Ovary (tissue), 9 donors: ENCODE data around the gene DMKN. TPM values are rescaled to one million over a fixed set of nuclear protein-coding genes. Genes with fewer than 3 reads are reported as not detected.
"Not testable (repeated sequence)": the region's sequence is repeated elsewhere in the genome, so short reads cannot be mapped to it uniquely, and the experiment has no call there.

Experiments
- DNase-seq, 5 donors: peaks; one replicate each; pipeline ENCODE4 v3.0.0-alpha.2; 2019 to 2020
- H3K27ac ChIP-seq, 2 donors: fragments of 200-600 bp; one replicate each; pipeline versions ENCODE4 v1.5.1 to v1.8.0; 2019 to 2022
- H3K27me3 ChIP-seq: fragments of 200-600 bp; one replicate; pipeline ENCODE4 v1.8.0; 2022
- H3K36me3 ChIP-seq: fragments of 200-600 bp; sonication (generic); one replicate; pipeline ENCODE4 v1.5.1; 2019
- H3K4me1 ChIP-seq: one replicate; pipeline ENCODE4 v1.8.1; 2013; ENCODE audit warnings: mild to moderate bottlenecking, moderate library complexity; ENCODE audit not compliant: insufficient read depth
- H3K4me3 ChIP-seq: fragments of 200-600 bp; sonication (generic); one replicate; pipeline ENCODE4 v1.5.1; 2017
- H3K9me3 ChIP-seq, 2 donors: fragments of 200-600 bp in 1 of 2; sonication (generic) in 1 of 2; one replicate each; pipeline versions ENCODE4 v1.5.1 to v1.8.1; 2013 to 2019; ENCODE audit warnings: mild to moderate bottlenecking in 1 of 2, moderate library complexity in 1 of 2
- CTCF ChIP-seq, 3 donors: fragments of 450-650 bp in 2 of 3; fragments of 200-600 bp in 1 of 3; IDR thresholded peaks; one replicate each; pipeline versions ENCODE4 v1.5.1 to v1.8.0; 2016 to 2022; ENCODE audit warnings: antibody characterized with exemption in 3 of 3, mild to moderate bottlenecking in 1 of 3
- EP300 ChIP-seq: sonication (generic); formaldehyde crosslinking; IDR thresholded peaks from one replicate; pipeline ENCODE4 v1.6.1; 2017; ENCODE audit warnings: antibody characterized with exemption
- POLR2A ChIP-seq: fragments of 450-650 bp; IDR thresholded peaks from one replicate; pipeline ENCODE4 v1.6.1; 2017; ENCODE audit warnings: antibody characterized with exemption, mild to moderate bottlenecking, moderate library complexity
- WGBS, 3 donors: extraction: QIAGEN DNeasy Blood & Tissue Kit in 1 of 3; methylation state at CpG; one replicate each; pipeline versions ENCODE4 v1.1.5 to v1.1.7; 2013 to 2017; 5-methylcytosine and 5-hydroxymethylcytosine counted together
- intact Hi-C, 4 donors: fragments of 100-400 bp; cut with DNase I; formaldehyde crosslinking; loops; one replicate each; pipeline versions ENCODE4 v1.11.0 to v1.15.1; 2022 to 2023
- polyA plus RNA-seq, 2 donors: library from polyadenylated mRNA; stranded (reverse); fragments of 200-250 nt in 1 of 2; fragments of 350-450 nt in 1 of 2; fragmentation: Illumina TruSeq in 1 of 2; extraction: RNeasy Lipid Tissue Mini Kit (QIAGEN cat#74804) in 1 of 2; gene quantifications; one replicate each; pipeline ENCODE4 v1.2.3, GENCODE V29; 2013 to 2014
- total RNA-seq, 7 donors: library from RNA; depleted of rRNA in 2 of 7; stranded (reverse); fragments of >200 nt in 2 of 7; fragmentation: NEBNext Ultra II Directional in 3 of 7; extraction: Animal tissue kit (Norgen Biotek cat#: 25700) in 3 of 7; gene quantifications; one replicate each; pipeline versions ENCODE4 v1.1.0 to v1.2.4, GENCODE V29; 2016 to 2023
- donor health status: DM: no; HTN: no; CAD: no; lungs with moderate emphysema.
- donor health status: DM: no; HTN: no; CAD: no.
- donor health status: Bipolar disorder and iron deficiency.
- donor health status: DM: yes; HTN: yes; CAD: no.
- donor health status: DM: no; HTN: no; CAD: no.
- donor health status: DM: yes; HTN: yes; CAD: no.

Gene DMKN
- total and polyA plus RNA-seq, 9 donors, result 58.3 to 177 (median 93.8) TPM

DNA sequence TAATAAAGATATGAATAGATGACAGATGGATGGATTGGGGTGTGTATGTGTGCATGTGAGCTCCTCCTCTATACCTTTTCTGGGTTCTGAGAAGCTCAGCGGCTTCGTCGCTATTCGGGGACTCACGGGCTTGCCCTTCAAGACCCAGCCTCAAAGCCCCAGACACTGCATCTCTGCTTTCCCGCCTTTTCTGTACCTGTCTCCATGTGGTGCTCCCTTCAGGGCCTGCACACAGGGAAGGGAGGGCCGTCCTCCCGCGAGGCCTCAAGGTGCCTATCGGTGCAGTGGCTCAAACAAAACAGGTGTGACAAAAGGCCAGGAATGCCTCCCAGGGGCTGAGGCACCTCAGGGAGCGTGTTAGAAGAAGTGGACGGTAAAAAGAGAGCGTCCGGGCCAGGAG lies 39.3 kb downstream of the DMKN start:
- no peak for DNase-seq
- WGBS, 3 donors, result 90 to 98% (median 94%) methylated on average over 14 of the region's 14 CpGs
- intact Hi-C loops, result no loop called here
- Histone ChIP-seq H3K27ac (no peak overlapping the region), H3K9me3 (no peaks in the 10 kb centered on the region), H3K4me1 (no peaks in the 10 kb centered on the region), H3K27me3 (no peaks in the 10 kb centered on the region), H3K4me3 (no peak overlapping the region), H3K36me3 (no peaks in the 10 kb centered on the region)
- TF ChIP-seq POLR2A, result no peak
- TF ChIP-seq EP300, result no peak
- TF ChIP-seq CTCF (IDR thresholded peaks at IDR 0.05), result no peak

- TF ChIP-seq POLR2A, result no peak
- no peak for TF ChIP-seq CTCF (IDR thresholded peaks at IDR 0.05)
- no peak for TF ChIP-seq EP300
- H3K27me3 ChIP-seq, result no peaks in the 10 kb centered on the region
- no peaks in the 10 kb centered on the region for H3K36me3 ChIP-seq
- no peaks in the 10 kb centered on the region for H3K4me1 ChIP-seq
- no peaks in the 10 kb centered on the region for H3K9me3 ChIP-seq
- no peak overlapping the region for H3K4me3 ChIP-seq
- H3K27ac ChIP-seq, result no peak overlapping the region
- WGBS, 3 donors, result 84 to 94% (median 94%) methylated on average over 8 of the region's 8 CpGs
- intact Hi-C loops, result no loop called here
- no peak for DNase-seq
Observed at GRCh38 chr19:35471946-35472345, 41.5 kb downstream of the DMKN start.

GRCh38 chr19:35471075-35471474 lies 42.4 kb downstream of the DMKN start:
- H3K36me3 ChIP-seq, H3K9me3 ChIP-seq, DNase-seq, H3K27me3 ChIP-seq, H3K4me3 ChIP-seq, intact Hi-C loops, H3K4me1 ChIP-seq, H3K27ac ChIP-seq: not testable (repeated sequence)
- 97 to 98% (median 97%) methylated on average over 4 of the region's 4 CpGs for WGBS, 3 donors

DNA sequence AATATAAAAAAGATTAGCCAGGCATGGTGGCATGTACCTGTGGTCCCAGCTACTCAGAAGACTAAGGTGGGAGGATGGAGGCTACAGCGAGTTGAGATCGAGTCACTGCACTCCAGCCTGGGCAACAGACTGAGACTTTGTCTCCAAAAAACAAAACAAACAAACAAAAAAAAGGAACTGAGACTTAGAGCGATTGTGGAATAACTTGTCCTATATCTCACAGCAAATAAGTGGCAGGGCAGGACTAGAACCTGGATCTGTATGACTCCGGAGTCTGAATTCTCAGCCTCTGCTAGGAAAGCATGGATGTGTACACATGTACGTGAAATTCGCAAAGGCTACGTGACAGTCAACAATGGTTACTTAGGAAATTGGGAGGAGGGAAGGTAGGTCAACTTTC lies 43.3 kb downstream of the DMKN start:
- no peaks in the 10 kb centered on the region for H3K9me3 ChIP-seq
- DNase-seq, result no peak
- no peaks in the 10 kb centered on the region for H3K27me3 ChIP-seq
- no peak overlapping the region for H3K27ac ChIP-seq
- no peaks in the 10 kb centered on the region for H3K36me3 ChIP-seq
- H3K4me3 ChIP-seq, result no peak overlapping the region
- no peaks in the 10 kb centered on the region for H3K4me1 ChIP-seq
- intact Hi-C loops, result no loop called here
- TF ChIP-seq POLR2A, result no peak
- no peak for TF ChIP-seq CTCF (IDR thresholded peaks at IDR 0.05)
- TF ChIP-seq EP300, result no peak
- 84 to 87% (median 84%) methylated on average over 7 of the region's 7 CpGs for WGBS, 3 donors

DNA sequence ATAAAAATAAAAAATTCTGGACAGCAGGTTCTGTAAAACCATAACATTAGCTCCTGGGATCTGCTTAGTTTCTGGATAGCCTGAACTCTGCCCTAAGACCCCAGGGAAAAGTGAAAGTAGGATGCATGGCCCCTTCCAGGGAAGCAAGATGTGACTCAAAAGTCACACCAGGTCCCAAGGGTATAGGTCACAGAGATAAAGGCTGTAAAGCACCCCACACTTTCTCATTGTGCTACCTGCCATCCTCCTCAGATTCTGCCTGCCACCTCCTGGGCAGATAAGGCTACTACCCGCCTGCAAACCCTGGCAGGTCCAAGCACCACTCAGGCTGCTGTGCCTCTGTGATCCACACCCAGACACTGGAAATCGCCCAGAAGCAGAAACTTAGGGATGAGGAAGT lies 44.8 kb downstream of the DMKN start:
- intact Hi-C loops, result no loop called here
- Histone ChIP-seq H3K27me3 (no peaks in the 10 kb centered on the region), H3K4me3 (no peak overlapping the region), H3K36me3 (no peaks in the 10 kb centered on the region), H3K9me3 (no peaks in the 10 kb centered on the region), H3K4me1 (no peaks in the 10 kb centered on the region), H3K27ac (no peak overlapping the region)
- peak in 2 of 3 donors; percentile 23 to 32 for TF ChIP-seq CTCF (IDR thresholded peaks at IDR 0.05)
- TF ChIP-seq POLR2A, result no peak
- no peak for TF ChIP-seq EP300
- 44 to 54% (median 45%) methylated on average over 2 of the region's 2 CpGs for WGBS, 3 donors
- DNase-seq, result peak in 3 of 5 donors; percentile 32 to 46 (median 44)
